Body of pancreas (tissue), 4 donors: ENCODE data around the gene MARCHF3. TPM values are rescaled to one million over a fixed set of nuclear protein-coding genes. Genes with fewer than 3 reads are reported as not detected.

Source experiments
- ATAC-seq: fragments of 150-250 bp; one replicate; pipeline ENCODE4 v1.9.1; 2016
- DNase-seq, 4 donors: peaks; one replicate each; pipeline ENCODE4 v3.0.0-alpha.2; 2019
- H3K27ac ChIP-seq, 4 donors: fragments of 200-600 bp; sonication (generic); 1 replicate in 3 of 4; 2 replicates in 1 of 4; pipeline versions ENCODE4 v1.5.1 to v1.6.1; 2016 to 2019; ENCODE audit warnings: mild to moderate bottlenecking in 1 of 4, mixed read lengths in 1 of 4, moderate library complexity in 1 of 4
- H3K27me3 ChIP-seq, 2 donors: fragments of 200-600 bp; sonication (generic); one replicate each; pipeline ENCODE4 v1.6.0; 2016; ENCODE audit warnings: mild to moderate bottlenecking in 1 of 2
- H3K36me3 ChIP-seq, 2 donors: fragments of 200-600 bp; sonication (generic); replicated peaks in 1 of 2; 2 replicates each; pipeline ENCODE4 v1.5.1; 2016; ENCODE audit warnings: low read depth in 2 of 2; ENCODE audit not compliant: insufficient read depth in 1 of 2
- H3K4me1 ChIP-seq: fragments of 200-600 bp; sonication (generic); one replicate; pipeline ENCODE4 v1.6.0; 2016
- H3K4me3 ChIP-seq, 2 donors: fragments of 200-600 bp; sonication (generic); 1 replicate in 1 of 2; 2 replicates in 1 of 2; pipeline ENCODE4 v1.5.1; 2016 to 2019
- H3K9me3 ChIP-seq, 3 donors: fragments of 200-600 bp; sonication (generic); 1 replicate in 2 of 3; 2 replicates in 1 of 3; pipeline ENCODE4 v1.5.1; 2016
- POLR2A ChIP-seq, 3 donors: fragments of 450-650 bp; IDR thresholded peaks; one replicate each; pipeline ENCODE4 v1.6.1; 2016; ENCODE audit warnings: antibody characterized with exemption in 3 of 3, mild to moderate bottlenecking in 2 of 3
- WGBS, 2 donors: methylation state at CpG; one replicate each; pipeline ENCODE4 v1.1.5; 2017; 5-methylcytosine and 5-hydroxymethylcytosine counted together
- intact Hi-C: fragments of 100-400 bp; cut with DNase I; formaldehyde crosslinking; loops from one replicate; pipeline ENCODE4 v1.15.1; 2023
- total RNA-seq, 2 donors: library from RNA; depleted of rRNA; stranded (reverse); fragments of >200 nt; gene quantifications; one replicate each; pipeline ENCODE4 v1.1.0, GENCODE V29; 2016
- TF ChIP-seq, protein P1 (sequence below), 7 experiments: fragments of 450-650 bp in 4 of 7; fragments of 200-600 bp in 3 of 7; sonication (generic) in 3 of 7; IDR thresholded peaks; one replicate each; pipeline ENCODE4 v1.5.1; 2016 to 2019; ENCODE audit warnings: antibody characterized with exemption in 7 of 7

Gene MARCHF3
- total RNA-seq, 2 donors from 2014 or later, result 2.1 to 8.2 TPM

DNA sequence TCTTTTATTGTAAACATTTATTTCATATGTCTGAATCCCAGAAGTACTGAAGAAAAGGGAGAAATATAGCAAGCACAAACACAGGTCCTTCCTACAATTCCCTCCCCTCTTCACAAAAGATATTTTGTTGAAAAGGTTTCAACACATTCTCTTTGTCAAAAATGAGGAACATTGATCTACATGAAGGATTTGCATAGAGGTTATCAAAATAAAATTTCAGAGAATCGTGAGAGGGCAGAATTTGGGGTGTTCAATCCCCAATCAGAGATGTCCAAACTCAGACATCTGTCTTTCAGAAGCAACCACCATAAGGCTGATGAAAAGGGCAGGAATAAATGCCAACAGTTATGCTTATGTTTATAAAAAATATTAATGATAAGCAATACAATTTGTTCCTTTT is 69.2 kb downstream of the MARCHF3 start:
- no peak for DNase-seq
- H3K4me3 ChIP-seq, result no peak overlapping the region
- no peaks in the 10 kb centered on the region for H3K27me3 ChIP-seq
- no peak overlapping the region for H3K27ac ChIP-seq
- no peaks in the 10 kb centered on the region for H3K4me1 ChIP-seq
- intact Hi-C loops, result no loop called here
- ATAC-seq, result no peak
- TF ChIP-seq, protein P1, sequence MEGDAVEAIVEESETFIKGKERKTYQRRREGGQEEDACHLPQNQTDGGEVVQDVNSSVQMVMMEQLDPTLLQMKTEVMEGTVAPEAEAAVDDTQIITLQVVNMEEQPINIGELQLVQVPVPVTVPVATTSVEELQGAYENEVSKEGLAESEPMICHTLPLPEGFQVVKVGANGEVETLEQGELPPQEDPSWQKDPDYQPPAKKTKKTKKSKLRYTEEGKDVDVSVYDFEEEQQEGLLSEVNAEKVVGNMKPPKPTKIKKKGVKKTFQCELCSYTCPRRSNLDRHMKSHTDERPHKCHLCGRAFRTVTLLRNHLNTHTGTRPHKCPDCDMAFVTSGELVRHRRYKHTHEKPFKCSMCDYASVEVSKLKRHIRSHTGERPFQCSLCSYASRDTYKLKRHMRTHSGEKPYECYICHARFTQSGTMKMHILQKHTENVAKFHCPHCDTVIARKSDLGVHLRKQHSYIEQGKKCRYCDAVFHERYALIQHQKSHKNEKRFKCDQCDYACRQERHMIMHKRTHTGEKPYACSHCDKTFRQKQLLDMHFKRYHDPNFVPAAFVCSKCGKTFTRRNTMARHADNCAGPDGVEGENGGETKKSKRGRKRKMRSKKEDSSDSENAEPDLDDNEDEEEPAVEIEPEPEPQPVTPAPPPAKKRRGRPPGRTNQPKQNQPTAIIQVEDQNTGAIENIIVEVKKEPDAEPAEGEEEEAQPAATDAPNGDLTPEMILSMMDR (IDR thresholded peaks at IDR 0.05), result no peak
- no peak for TF ChIP-seq POLR2A (IDR thresholded peaks at IDR 0.05)
- no peaks in the 10 kb centered on the region for H3K36me3 ChIP-seq
- H3K9me3 ChIP-seq, result no peaks in the 10 kb centered on the region
- WGBS, 2 donors, result 58% methylated on average over 1 of the region's 1 CpG

DNA sequence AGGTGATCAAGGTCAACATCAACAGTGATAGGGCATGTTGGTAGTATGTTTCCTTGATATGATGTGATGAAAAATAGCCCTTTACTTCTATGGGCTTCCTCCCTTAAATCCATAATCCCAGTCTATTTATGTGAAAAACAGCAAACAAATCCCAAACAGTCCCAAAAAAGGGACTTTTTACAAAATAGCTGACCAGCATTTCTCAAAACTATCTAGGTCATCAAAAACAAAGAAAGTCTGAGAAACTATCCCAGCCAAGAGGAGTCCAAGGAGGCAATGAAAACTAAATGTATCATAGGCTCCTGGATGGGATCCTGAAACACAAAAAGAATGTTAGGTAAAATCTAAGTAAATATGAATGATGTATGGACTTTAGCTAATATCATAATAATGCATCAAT is 71.2 kb downstream of the MARCHF3 start:
- DNase-seq, result no peak
- no peaks in the 10 kb centered on the region for H3K9me3 ChIP-seq
- ATAC-seq, result no peak
- intact Hi-C loops, result no loop called here
- no peak overlapping the region for H3K4me3 ChIP-seq
- H3K36me3 ChIP-seq, result no peaks in the 10 kb centered on the region
- no peak overlapping the region for H3K27ac ChIP-seq
- no peaks in the 10 kb centered on the region for H3K4me1 ChIP-seq
- TF ChIP-seq, protein P1 (IDR thresholded peaks at IDR 0.05), result no peak
- no peak for TF ChIP-seq POLR2A (IDR thresholded peaks at IDR 0.05)
- no peaks in the 10 kb centered on the region for H3K27me3 ChIP-seq

DNA sequence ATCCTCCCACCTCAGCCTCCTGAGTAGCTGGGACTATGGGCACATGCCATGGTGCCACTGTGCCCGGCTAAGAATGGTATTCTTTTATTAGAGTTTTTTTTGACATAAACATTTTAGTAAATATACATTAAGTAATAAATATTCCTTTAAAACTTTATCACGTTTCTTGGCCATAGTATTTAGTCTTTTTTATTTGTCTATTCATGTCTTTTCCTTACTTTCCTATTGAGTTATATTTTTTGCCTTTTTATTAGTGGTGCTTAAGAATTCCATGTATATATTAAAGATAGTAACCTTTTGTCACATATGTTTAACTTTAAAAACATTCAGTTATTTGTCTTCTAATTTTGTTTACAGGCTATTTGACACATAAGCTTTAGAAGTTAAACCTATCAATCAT is 73.4 kb downstream of the MARCHF3 start:
- H3K36me3 ChIP-seq, result no peaks in the 10 kb centered on the region
- no peaks in the 10 kb centered on the region for H3K4me1 ChIP-seq
- H3K27me3 ChIP-seq, result no peaks in the 10 kb centered on the region
- intact Hi-C loops, result no loop called here
- ATAC-seq (no peak), DNase-seq (no peak)
- H3K27ac ChIP-seq, result no peak overlapping the region
- TF ChIP-seq POLR2A (IDR thresholded peaks at IDR 0.05), result no peak
- TF ChIP-seq, protein P1 (IDR thresholded peaks at IDR 0.05), result no peak
- 80 to 82% methylated on average over 2 of the region's 2 CpGs for WGBS, 2 donors
- H3K4me3 ChIP-seq, result no peak overlapping the region
- no peaks in the 10 kb centered on the region for H3K9me3 ChIP-seq

DNA sequence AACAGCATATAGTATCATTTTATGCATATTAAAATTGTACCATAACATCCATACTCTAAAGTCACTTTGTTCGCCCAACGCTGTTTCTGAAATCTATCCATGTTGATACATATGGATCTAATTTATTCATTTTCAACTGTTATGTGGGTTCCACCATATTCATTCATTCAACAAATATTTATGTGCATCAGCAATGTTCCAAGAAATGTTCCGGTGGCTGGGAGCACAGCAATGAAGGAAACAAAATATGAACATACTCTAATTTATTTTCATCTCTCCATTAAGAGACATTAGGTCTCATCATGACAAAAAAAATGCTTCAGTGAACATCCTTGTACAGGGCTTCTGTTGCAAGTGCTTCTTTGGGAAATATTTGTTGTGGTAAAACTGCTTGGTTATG is 75.4 kb downstream of the MARCHF3 start:
- no peak for ATAC-seq
- no peaks in the 10 kb centered on the region for H3K4me1 ChIP-seq
- 96 to 100% methylated on average over 3 of the region's 3 CpGs for WGBS, 2 donors

DNA sequence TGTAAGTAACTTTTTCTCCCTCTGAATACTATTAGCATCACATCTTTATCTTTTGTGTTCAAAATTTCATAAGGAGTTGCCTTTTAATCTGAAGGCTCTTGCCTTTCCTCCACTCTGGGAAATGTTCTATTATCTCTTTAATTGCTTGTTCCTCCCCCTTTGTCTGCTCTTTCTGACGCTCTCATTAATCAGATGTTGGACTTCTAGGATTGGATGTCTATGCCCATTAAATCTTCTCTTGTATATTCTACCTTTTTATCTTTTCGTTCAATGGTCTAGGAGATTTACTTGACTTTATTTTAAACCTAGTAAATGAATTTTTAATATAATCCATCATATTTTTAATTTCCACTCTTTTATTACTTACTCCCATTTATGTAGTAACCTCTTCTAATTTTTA is 76.7 kb downstream of the MARCHF3 start:
- ATAC-seq (no peak), DNase-seq (no peak)
- TF ChIP-seq, protein P1 (IDR thresholded peaks at IDR 0.05), result no peak
- TF ChIP-seq POLR2A (IDR thresholded peaks at IDR 0.05), result no peak
- H3K4me3 ChIP-seq, result no peak overlapping the region
- no peaks in the 10 kb centered on the region for H3K4me1 ChIP-seq
- H3K9me3 ChIP-seq, result no peaks in the 10 kb centered on the region
- 85 to 89% methylated on average over 2 of the region's 2 CpGs for WGBS, 2 donors
- H3K36me3 ChIP-seq, result no peaks in the 10 kb centered on the region
- no peak overlapping the region for H3K27ac ChIP-seq
- H3K27me3 ChIP-seq, result no peaks in the 10 kb centered on the region
- intact Hi-C loops, result no loop called here

More for the DNA sequence above, 75.4 kb downstream of the MARCHF3 start:
- H3K27ac ChIP-seq, result no peak overlapping the region
- intact Hi-C loops, result no loop called here
- no peak for DNase-seq
- H3K27me3 ChIP-seq, result no peaks in the 10 kb centered on the region
- no peaks in the 10 kb centered on the region for H3K36me3 ChIP-seq
- TF ChIP-seq POLR2A (IDR thresholded peaks at IDR 0.05), result no peak
- TF ChIP-seq, protein P1 (IDR thresholded peaks at IDR 0.05), result no peak
- H3K9me3 ChIP-seq, result no peaks in the 10 kb centered on the region
- H3K4me3 ChIP-seq, result no peak overlapping the region
